HG03520 (cell line): ENCODE results near the gene CA10.

Experiments
- ATAC-seq: cut with Tn5 transposase; IDR thresholded peaks from one replicate; pipeline ENCODE4 v1.9.1; 2021; ENCODE audit warnings: mild to moderate bottlenecking, moderate library complexity; ENCODE audit not compliant: unreplicated experiment

CA10 gene

DNA sequence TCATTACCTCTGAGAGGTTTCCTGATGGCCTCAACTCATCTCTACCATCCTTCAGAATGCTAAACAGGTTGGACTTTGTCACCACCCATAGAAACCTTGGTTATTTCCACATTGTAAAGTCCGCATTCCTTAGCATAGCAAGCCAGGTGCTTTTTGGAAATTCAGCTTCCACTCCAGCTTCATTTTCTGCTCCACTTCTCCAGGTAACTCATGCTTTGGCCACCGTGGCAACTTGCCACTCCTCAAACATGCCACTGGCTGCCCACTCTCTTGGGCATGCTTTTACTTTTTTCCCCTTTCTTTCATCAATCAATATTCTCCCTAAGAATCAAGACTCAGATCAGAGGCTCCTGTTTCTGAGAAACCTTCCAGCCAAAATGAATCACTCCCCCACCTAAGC, 203.3 kb downstream of the CA10 start:
- ATAC-seq: no peak

DNA sequence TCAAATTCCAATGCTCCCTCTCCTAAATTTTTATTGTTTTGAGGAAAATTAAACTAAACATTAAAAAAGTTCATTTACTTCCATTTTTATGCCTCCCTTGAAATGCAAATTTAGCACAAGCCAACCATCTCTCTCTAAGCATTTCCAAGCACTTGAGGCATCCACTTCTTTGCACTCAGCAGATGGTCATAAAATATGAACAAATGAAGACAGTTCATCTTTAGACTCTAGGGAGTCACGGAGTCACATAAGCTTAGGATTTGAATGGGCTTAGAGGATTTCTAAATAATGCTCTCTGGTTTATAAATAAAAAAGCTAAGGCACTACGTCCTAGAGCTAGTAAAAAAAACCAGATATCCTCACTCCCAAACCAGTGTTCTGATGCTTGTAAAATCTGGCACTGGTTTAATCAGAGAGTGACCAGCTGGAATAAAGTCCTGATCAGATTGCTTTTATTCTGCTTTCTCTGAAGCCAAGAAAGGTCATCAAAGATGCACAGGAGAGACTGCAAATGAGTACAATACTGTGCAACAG, 204.2 kb downstream of the CA10 start:
- no peak for ATAC-seq

DNA sequence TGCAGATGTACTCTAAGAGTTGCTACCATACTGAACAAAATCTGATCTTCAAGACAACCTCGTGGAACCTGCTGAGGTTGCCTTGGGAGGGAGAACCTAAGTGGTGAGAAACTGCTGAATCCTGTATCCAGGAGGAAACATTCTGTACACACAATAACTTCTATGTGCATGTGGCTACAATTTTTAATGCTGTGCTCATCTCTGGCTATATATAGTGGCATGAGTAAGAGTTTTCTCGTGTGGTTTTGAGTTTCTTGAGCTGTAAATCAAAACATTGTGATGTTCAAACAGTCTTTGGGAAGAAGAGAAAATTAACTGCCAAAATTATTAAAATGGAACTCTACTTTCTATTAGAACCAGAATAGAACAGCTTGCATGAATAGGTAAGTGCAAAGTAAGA, 206.8 kb downstream of the CA10 start:
- no peak for ATAC-seq

DNA sequence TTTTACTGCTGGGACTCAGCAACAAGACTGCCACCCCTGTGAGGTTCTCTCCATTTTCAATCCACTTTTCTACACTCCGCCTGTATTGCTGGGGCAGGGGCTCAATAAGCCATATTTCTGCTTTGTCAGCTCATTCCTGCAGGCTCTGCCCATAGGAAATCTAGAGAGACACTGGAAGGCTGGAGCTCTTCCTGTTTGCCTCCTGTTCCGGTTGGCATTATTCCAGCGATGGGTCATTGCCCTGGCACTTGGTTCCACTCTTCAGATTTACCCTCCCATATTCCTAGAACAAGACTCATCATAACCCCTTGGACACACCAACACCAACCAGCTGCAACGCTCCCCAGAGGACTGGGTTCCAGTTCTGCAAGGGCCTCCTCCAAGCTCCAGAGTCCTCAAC, 210.4 kb downstream of the CA10 start:
- no peak for ATAC-seq

DNA sequence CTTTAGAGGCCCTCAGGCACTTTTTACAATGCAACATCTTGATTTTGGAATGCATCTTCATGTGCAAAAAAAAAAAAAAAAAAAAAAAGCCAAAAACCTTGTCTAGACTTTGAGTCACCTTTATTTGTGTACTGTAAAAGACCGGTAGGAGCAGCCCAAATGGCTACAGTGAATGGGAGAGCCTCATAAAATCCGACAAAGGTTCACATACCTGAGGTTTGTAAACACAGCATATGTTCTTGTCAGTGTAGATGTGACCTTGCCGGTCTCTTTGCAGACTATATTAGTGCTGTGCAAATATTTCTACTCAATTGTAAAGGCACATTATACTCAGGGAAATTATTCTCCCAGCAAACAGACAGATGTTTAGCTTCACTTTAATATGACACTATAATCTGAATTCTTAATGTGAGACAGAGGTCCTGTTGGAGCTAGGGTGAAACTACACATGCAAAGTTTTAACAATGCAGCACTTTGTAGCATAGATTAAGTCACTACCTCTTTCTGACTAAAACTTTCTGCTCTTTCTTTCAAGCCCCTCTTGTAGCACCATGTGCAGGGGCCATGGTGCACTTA, 211.3 kb downstream of the CA10 start:
- ATAC-seq: no peak

DNA sequence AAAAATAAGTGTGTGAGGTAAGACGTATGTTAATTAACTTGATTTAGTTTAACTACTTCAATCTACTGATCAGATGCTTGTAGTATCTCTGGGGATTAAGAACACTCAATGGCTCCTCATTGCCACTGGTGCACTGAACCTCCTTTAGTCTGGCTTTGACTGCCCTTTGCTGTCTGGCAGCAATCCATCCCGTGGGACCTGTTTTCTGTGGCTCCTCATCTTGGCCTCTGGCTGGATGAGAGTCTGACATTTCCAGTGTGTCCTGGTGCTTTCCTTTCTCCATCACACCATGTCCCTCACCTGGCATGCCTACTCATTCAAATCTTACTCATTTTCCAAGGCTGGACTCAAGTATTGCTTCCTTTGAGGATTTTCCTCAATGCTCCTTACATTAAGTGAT, 212.2 kb downstream of the CA10 start:
- no peak for ATAC-seq

DNA sequence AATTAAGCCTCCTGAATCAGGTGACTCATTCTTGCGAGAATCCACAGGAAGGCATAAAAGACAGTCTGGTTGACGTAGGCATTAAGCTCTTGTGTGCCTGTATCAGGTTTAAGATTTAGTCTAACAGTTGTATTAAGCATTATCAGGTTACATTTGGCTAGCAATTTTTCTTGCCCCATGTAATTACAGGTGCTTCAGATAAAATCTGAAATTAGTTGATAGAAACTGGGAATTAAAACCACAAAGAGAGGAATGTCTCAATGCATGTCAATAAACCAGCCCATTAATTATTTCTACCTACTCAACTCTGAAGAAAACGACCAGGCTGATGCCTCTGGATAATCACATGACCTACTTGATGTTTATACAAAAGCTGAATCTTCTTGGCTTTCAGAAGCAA, 217.2 kb downstream of the CA10 start:
- ATAC-seq: no peak

DNA sequence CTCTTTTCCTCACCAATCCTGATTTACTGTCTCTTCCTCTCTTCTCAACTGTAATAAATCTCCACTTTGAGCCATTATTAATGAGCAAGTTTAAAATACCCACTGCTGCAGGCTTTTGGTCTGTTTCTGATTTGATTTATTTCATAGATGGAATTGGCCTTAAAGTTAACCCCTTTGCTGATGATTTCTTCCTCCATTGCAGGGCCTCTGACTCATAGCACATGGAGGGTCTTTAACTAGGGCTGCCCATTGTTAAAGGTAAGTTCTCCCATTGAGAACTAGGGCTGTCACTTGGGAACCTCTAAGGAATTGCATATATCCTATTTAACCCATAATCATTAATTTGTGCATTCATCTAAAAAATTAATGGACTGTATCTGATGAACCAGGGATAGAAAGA, 221.2 kb downstream of the CA10 start:
- ATAC-seq: no peak

DNA sequence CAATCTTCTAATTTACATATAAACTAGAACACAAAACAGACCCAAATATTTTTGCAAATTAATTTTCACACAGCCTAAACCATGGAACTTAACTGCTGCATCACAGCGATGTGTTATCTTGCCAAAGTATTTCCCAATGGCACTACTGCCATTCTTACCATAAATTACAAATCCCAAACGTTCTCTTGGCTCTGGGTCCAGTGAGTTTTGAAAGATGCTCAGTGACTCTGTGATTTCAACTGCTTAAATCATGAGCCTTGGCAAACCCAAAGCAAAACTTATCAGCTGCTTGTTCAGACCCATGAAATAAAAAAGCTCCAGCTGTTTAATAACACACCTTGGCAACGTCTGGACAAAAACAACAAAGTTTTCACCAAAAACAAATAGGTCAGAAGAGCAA, 223.0 kb downstream of the CA10 start:
- ATAC-seq: no peak

DNA sequence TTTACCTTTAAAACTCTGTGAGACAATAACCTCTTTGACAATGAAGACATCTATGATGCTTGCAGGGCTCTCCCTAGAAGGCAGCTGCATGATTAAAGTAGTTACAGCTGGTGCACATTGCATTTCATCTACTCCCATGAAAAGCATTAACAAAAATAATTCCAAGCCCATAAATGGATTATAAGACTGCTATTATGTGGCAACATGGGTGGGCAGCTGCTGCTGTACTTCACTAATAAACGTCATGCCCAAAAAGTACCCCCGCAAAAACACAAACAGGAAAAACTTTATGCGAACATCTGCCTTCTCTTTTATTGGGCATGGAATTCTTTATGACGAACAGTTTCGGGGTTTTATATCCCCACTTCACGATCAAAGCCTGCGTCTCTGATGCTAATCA, 224.9 kb downstream of the CA10 start:
- ATAC-seq: no peak

DNA sequence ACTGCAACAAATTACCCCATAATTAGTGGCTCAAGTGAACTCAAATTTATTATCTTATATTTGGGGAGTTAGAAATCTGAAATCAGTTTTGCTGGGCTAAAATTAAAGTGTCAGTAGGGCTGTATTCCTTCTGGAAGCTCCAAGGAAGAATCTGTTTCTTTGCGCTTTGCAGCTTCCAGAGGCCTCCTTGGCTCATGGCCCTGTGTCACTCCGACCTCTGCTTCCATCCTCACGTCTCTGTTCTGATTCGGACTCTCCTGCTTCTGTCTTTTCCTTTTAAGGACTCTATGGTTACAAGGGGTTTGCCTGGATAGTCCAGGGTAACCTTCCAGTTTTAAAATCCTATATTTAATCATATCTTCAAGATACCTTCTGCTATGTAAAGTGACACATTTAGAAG, 232.1 kb downstream of the CA10 start:
- no peak for ATAC-seq

DNA sequence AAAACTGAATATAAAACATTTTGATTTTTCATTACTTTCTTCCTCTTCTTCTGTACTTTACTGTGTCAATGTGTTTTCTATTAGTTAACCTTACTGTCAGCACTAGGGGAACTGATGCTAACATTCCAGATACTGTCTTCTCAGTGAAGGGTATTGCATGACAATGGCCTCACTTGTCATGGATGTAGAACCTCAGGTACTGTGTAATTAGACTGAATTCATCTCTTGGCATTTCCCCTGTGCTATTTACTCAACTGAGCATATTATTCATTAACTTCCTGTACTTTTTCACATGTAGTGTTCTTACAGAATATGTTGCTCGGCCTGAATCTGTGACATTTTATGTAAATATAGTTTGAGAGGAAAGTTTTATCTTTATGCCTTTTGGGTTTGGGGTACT, 237.0 kb downstream of the CA10 start:
- ATAC-seq: no peak

DNA sequence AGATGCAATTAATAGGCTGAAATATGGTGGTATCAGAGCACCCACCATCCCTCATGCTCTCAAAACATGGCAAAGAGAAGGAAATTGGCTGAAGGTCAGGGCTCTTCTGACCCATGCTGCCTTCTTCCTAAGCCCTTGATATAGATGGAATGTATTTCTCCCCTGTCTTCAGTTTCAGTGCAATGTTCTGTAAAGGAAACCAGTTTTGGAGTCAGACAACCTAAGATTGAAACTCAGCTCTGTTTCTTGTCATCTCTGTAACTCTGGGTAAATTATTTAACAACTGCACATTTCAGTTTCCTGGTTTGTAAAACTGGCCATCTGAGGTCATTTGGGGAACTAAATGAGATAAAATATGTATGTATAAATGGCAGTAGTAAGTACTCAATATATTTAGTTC, 243.9 kb downstream of the CA10 start:
- ATAC-seq: no peak

DNA sequence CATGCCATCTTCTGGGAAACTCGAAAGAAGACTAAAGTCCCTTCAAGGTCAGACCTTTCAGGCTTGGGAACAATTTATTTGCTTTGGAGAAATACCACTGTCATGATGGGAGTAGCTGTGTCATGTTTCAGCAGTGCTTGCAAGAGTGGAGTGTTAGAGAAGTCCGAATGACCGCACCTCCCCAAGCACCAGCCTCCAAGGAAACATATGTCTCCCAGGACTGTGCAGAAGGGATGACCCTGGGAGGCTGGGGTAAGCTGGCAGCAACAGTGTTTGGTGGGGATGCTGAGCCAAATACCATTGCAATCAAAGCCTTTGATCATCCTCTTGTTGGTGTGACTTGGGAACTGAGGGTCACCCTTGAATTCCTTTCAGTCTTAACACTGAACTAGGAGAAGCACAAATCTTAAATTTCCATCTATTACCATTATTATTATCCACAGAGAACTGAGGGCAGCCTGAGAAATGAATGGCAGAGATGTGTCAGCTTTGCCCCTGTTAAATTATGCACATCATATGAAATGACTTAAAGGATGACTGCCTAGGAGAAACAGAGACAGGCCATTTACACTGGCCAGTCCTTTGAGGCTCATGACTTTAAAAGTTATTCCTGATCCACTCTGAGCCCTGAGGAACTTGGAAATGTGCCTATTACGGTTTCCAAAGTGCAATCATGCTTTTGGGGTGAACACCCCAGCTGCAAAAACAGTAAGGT, 244.9 kb downstream of the CA10 start:
- no peak for ATAC-seq

DNA sequence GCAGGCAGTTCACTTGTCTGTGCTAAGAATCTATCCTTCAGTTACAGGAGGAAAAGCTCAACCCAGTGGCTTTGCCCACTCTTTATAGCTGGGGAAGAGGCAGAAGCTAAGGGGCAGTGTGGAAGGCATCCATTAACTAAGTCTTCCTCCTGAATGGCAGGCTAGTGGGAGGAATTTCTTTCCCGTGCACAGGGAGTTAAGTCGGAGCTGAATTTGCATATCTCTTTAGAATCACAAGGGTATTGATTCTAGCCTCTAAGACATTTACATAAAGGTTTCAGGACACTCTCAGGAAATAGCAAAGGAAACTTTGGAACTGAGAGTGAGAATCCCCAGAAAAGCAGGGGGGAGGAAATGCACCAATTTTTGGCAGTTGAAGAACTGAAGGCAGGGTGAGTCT, 245.6 kb downstream of the CA10 start:
- ATAC-seq: no peak

DNA sequence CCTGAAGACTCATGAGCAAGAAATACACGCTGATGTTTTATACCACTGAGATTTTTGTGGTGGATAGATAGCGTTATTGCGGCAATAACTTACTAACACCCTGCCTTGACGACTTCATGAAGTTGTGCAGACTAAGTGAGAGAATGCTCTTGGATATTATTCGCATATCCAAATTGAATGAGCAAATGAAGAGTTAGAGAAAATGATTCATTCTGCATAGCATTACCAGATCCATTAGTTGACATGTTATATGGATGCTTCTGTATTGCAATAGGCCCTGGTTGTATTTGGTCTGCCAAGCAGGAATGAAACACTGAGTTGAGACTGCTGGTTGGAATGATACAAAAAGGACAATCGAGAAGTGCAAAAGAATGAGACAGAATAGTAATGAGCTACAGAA, 247.3 kb downstream of the CA10 start:
- ATAC-seq: no peak

DNA sequence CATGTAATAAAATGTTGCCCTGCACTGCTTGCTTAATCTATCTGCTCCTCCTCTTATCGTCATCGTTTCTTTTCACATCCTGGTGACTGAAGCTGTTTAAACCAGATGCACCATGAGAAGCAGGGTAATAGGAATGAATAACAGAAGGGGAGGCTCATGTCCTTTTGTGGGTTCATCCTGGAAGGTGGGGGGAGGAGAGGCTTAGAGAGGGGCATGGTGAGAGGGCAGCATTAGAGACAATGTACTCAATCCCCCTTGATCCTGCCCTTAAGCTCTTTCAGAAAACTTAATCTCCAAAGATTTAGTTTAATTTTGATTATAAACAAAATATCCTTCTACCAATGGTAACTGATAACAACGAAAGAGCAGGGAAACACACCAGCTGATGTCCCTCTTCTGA, 248.5 kb downstream of the CA10 start:
- ATAC-seq: no peak

DNA sequence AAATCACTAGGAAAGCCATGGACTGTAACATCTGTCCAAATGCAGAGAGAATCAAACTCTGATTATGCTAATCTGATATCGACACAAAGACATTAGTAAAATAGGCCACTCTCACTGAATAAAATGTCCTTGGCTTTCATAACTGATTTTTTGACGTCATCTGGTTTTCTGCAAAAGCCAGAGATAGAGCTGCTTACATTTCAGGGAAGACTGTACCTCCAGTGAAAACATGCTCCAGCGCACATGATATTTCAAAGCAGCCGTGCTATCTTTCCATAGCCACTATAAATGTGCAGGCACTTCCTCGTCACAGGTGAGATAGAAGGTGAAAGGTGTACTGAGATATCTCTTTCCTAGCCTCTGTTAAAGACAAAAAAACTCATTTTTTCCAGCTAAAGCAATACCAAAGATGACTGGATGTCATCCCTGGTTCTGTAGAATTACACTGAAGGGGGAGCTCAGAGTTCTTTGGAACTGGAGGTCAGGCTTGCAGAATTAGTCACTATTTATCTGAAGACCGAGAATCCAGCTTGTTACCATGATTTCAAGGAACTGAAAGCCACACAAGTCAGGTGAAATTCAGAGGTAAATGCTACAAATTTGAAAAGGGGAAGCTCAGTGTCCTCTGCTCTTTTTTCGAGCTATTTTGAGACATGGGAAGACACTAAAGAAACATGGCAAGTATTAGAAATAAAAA, 249.5 kb downstream of the CA10 start:
- no peak for ATAC-seq

DNA sequence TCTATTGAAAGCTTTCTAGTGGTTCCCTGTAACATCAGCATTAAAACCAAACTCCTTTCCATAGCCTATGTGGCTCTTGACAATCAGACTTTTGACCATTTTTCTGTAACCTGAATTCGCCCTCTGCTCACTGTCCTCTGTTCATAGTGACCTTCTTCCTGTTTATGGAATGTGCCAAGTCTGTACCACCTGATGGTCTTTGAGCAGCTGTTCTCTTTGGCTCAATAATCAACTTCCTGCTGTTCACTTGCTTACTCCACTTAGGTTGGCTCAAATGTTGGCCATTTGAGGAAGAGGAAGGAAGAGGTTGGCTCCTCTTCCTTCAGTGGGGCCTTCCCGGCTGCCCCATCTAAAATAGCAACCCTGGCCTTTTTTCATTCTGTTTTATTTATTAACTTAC, 251.5 kb downstream of the CA10 start:
- no peak for ATAC-seq

DNA sequence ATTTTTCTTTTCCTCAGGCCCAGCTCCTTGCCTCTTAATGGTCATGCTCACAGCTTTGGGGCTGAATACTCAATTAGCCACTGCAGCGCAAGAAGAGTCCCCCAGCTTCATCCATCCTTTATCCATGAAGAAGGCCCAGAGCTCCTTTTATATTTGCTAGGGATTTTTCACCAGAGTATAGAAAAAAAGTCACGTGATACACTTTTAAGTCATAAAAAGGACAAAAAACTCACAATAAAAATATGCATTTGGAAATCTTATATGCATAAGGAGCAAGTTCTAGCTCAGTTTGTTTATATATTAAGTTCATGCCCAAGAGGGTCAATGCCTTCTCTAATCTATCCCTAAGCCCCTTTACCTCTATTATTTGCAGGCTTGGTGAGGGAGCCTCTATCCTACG, 254.1 kb downstream of the CA10 start:
- ATAC-seq: no peak

DNA sequence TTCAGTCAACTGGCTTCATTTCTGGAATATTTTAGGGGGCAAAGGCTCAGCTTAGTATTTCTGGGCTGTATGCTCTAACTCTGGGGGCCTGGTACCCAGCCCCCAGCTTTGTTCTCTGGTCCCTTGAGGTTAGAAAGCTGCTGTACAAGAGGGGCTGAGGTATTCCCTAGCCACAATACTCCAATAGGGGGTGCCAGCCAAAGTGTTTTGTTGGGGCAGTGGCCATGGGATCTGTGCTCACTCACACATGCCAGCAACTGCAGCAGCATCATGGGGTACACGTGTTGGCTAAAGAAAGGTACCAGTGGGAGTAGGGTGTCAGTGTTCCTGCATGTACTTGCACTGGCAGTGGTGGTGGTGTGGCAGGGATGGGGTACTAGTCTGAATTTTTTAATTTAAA, 257.3 kb downstream of the CA10 start:
- no peak for ATAC-seq

DNA sequence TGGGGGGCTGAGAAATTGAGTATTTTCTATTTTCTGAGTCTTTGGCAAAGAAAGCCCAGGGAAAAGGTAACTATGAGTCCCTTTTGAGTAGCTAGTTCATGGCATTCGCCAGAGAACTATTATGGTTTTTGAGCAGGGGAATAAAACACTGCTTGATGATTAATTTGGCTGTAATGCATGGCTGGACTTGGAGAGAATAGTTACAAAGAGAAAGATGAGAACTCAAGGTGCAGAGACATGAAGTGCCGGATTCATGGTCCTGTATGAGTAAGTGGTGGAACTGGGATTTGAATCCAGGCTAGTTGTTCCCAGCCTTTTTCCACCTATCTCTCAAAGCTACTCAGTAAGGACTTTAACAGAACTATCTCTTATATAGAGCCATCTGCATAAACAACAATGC, 266.6 kb downstream of the CA10 start:
- no peak for ATAC-seq
